Measurements from ENCODE around the gene SSH2.

DNA sequence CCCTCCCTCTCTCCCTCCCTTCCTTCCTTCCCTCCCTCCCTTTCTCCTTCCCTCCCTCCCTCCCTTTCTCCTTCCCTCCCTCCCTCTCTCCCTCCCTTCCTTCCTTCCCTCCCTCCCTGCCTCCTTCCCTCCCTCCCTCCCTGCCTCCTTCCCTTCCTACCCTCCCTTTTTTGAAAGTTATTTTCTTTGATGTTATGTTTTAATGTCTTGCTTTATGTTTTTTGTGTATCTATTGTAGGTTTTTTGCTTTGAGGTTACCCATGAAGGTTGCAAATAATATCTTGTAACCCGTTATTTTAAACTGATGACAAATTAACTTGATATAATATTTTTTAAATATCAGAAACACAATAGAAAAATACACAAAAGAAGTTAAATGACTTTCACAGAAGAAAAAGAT, 96.2 kb downstream of the SSH2 start:
- TF ChIP-seq, protein P1, sequence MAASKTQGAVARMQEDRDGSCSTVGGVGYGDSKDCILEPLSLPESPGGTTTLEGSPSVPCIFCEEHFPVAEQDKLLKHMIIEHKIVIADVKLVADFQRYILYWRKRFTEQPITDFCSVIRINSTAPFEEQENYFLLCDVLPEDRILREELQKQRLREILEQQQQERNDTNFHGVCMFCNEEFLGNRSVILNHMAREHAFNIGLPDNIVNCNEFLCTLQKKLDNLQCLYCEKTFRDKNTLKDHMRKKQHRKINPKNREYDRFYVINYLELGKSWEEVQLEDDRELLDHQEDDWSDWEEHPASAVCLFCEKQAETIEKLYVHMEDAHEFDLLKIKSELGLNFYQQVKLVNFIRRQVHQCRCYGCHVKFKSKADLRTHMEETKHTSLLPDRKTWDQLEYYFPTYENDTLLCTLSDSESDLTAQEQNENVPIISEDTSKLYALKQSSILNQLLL (CRISPR knock-in tag; IDR thresholded peaks at IDR 0.05; ENCODE audit: borderline replicate concordance): no peak
- TF ChIP-seq ELK1 (CRISPR knock-in tag; IDR thresholded peaks at IDR 0.05): no peak
- TF ChIP-seq JUNB (CRISPR knock-in tag; conservative IDR thresholded peaks at IDR 0.05): no peak
- no peak for TF ChIP-seq REST (IDR thresholded peaks at IDR 0.05; ENCODE audit: borderline replicate concordance)
- no peak for TF ChIP-seq REST (CRISPR knock-in tag; IDR thresholded peaks at IDR 0.05; ENCODE audit: low read depth)
